ENCODE data around the gene NSFL1C. TPM values are rescaled to one million over a fixed set of nuclear protein-coding genes. Genes with fewer than 3 reads are reported as not detected.

NSFL1C gene
- total RNA-seq, 1 donor = 28.1 TPM

DNA sequence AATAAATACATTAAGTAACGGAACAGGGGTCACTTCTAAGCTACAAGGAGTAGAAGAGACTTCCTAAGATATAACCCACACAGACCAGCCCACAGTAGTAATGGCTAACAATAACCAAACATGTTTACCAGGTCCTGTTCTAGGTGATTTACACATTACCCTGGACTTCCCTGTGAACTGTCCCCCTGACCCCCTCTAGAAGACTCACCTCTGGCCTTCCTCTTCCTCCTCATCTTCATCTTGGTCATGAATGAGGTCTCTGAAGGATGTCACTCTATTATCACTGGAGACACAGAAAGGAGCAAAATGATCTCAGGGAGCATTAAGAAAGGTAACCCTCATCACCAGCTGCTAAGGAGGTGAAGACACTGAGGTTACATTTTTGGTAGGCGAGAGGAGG lies 8.7 kb downstream of the NSFL1C start:
- Histone ChIP-seq H3K4me1 (ENCODE audit: insufficient read depth, low read length) (peaks cover 6% of the 10 kb centered on the region), H3K4me3 (ENCODE audit: low read length) (no peak overlapping the region)

DNA sequence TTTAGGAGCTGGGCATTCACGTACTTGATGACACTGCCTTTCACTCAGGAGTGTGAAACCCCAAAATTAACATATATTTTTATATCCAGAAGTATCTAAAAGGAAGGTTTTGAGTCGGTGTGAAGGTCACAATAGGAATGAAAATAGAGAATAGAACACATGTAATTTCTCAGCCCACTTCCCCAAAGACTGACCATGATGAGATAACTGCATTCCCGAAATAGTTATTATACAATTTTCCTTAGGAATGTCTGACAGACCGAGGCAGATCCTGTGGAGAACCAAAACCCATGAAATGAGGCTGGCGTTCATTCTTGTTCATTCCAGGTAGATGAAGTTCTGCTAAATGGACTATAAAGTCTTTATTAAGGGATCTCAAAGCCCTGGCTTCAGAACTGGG lies 10.3 kb downstream of the NSFL1C start:
- Histone ChIP-seq H3K27me3 (ENCODE audit: insufficient read depth, low read length) (no peaks in the 10 kb centered on the region), H3K4me3 (ENCODE audit: low read length) (no peak overlapping the region), H3K9me3 (ENCODE audit: low read depth, low read length) (no peaks in the 10 kb centered on the region), H3K4me1 (ENCODE audit: insufficient read depth, low read length) (no peaks in the 10 kb centered on the region)

More for the DNA sequence above, 8.7 kb downstream of the NSFL1C start:
- Histone ChIP-seq H3K27me3 (ENCODE audit: insufficient read depth, low read length) (no peaks in the 10 kb centered on the region), H3K9me3 (ENCODE audit: low read depth, low read length) (no peaks in the 10 kb centered on the region)

DNA sequence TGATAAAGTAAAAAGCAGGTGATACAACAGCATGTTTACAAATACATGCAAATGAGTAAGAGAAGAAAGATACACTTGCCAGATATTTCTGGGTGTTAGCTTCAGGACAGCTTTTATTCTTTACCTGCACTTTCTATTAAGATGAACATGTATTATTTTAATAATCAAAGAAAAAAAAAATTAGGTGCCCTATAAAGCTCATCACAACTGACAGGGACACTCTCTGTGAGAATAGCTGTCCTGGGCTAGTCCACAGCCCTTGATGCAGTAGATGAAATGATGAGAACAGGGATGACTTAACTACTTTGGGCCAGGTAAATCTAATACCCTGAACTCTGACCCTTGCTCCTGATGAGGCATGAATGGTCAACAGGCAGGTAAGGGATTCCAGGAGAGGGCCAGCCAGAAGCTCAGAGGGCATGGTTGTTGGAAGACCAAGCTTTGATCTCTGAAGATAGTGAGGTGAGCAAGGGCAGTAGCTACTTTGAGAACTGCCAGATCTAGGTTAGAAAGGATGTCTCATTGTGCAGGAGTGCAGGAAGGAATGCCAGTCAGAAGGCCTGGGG lies 15.6 kb downstream of the NSFL1C start:
- Histone ChIP-seq H3K27me3 (ENCODE audit: insufficient read depth, low read length) (no peaks in the 10 kb centered on the region), H3K4me1 (ENCODE audit: insufficient read depth, low read length) (no peaks in the 10 kb centered on the region), H3K4me3 (ENCODE audit: low read length) (no peak overlapping the region), H3K9me3 (ENCODE audit: low read depth, low read length) (no peaks in the 10 kb centered on the region)

DNA sequence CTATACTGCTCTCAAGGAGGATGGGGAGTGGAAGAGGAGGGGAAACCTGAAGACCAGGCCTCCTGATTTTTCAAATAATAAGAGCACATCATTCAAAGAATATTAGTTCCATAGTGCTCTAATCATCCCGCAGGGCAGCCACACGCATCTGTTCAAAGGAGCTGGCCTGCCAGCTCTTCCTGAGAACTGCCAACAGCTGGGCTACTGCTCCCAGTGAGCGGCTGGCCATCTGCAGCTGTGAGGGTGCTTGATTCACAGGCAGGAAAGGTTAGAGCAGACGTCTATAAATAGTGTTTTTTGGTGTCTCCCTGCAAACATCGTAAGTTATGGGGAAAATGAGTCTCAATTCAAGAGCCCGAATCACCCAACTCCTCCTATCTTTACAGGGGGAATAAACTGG lies 17.3 kb downstream of the NSFL1C start:
- no peak overlapping the region for H3K4me3 ChIP-seq (ENCODE audit: low read length)
- H3K4me1 ChIP-seq (ENCODE audit: insufficient read depth, low read length) = no peaks in the 10 kb centered on the region
- H3K9me3 ChIP-seq (ENCODE audit: low read depth, low read length) = no peaks in the 10 kb centered on the region
- no peaks in the 10 kb centered on the region for H3K27me3 ChIP-seq (ENCODE audit: insufficient read depth, low read length)

DNA sequence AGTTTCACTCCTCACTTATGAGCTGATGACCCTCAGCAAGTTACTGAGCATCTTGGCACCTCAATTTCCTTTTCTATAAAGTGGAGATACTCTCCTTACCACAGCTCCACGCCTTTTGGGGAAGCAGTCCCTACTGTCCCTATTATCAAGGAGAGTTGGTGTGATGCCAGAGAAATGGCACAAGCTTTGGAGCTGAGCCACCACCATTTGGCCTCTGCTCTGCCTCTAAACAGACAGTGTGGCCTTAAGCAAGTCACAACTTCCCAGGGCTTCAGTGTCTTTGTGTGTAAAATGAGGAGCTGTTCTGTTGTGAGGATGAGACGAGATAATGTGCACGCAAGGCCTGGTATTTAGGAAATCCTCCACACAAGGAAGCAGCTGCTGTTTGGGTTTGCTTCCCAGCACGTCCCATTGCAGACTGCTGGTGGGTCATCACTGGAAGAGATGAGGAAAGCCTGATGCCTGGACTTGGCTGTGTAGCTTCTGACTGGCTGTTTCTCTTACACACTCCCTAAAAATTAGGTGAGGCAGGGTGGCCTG lies 18.5 kb downstream of the NSFL1C start:
- H3K4me1 ChIP-seq (ENCODE audit: insufficient read depth, low read length) = no peaks in the 10 kb centered on the region
- H3K4me3 ChIP-seq (ENCODE audit: low read length) = no peak overlapping the region
- no peaks in the 10 kb centered on the region for H3K9me3 ChIP-seq (ENCODE audit: low read depth, low read length)
- no peaks in the 10 kb centered on the region for H3K27me3 ChIP-seq (ENCODE audit: insufficient read depth, low read length)

DNA sequence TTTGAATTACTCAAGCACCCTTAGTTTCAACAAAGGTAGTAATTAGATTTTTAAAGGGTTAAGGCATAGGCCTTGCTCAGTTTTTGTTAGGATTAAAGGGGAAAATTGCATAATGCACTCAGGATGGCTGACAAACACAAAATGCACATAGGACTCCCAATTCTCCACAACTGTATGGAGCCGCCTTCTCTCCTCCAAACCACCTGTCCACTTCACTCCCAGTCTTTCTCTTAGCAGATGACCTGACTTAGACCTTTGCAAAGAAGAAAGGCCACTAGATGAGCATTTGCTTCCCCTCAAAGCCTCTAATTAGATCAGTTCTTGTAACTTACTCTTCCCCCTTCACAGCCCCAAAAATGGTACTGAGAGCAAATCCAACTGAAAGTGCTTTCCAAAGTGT lies 20.1 kb downstream of the NSFL1C start:
- Histone ChIP-seq H3K4me3 (ENCODE audit: low read length) (no peak overlapping the region), H3K9me3 (ENCODE audit: low read depth, low read length) (no peaks in the 10 kb centered on the region), H3K4me1 (ENCODE audit: insufficient read depth, low read length) (no peaks in the 10 kb centered on the region), H3K27me3 (ENCODE audit: insufficient read depth, low read length) (no peaks in the 10 kb centered on the region)

DNA sequence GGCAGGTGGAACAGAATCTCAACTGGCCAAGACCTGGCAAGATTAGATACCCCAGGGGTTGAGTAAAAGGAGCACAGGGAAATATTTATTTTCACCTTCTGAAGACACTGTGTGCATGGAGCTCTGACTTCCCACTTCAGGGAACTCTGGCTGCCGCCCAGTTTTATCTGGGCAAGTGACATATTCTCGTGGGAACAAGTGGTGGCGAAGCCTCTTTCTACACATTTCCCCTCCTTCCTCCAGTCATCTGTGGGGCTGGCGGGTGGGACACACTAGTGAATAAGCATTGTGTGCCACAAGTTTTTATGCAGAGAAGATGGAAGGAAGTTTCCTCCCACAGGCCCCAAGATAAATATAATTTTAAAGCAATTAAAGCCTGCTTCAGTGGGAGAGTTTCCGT lies 23.6 kb downstream of the NSFL1C start:
- Histone ChIP-seq H3K4me3 (ENCODE audit: low read length) (no peak overlapping the region), H3K9me3 (ENCODE audit: low read depth, low read length) (no peaks in the 10 kb centered on the region), H3K4me1 (ENCODE audit: insufficient read depth, low read length) (peaks cover 3% of the 10 kb centered on the region), H3K27me3 (ENCODE audit: insufficient read depth, low read length) (no peaks in the 10 kb centered on the region)

DNA sequence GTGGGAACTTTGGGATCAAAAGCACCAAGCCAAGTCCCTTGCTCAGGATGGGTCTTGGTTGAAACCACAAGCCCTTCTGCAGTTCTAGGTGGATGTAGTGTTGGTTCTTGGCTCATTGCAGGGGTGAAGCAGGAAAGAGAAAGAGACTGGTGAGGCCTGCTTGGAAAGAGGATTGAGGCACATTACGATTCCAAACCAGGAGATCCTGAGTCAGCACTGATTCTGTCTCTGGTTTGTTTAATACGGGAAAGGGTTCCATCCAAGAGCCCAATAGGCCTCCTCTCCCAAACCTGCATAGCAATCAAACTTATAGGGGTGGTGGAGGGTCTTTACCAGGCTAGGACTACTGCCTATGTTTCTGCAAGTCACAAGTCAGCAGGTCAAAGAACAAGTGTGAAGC lies 24.3 kb downstream of the NSFL1C start:
- Histone ChIP-seq H3K27me3 (ENCODE audit: insufficient read depth, low read length) (no peaks in the 10 kb centered on the region), H3K4me3 (ENCODE audit: low read length) (no peak overlapping the region), H3K9me3 (ENCODE audit: low read depth, low read length) (no peaks in the 10 kb centered on the region), H3K4me1 (ENCODE audit: insufficient read depth, low read length) (peaks cover 3% of the 10 kb centered on the region)

DNA sequence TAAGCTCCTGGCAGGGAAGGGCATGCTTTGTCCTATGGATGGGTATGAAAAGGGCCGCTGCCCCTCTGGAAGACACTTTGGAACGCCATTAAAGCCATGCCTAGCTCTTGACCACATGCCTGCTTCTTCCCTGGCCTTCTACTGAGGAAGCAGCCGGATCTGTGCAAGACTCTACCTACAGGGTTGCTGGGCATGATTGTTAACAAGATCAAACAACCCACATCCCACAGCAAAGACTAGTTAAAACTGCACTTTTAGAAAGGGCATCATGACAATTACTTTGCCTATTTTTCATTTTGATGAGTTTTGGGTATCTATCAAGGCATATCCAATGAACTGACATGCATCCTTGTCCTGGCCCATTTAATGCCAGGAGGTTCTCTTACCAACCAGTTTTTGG lies 25.5 kb downstream of the NSFL1C start:
- no peaks in the 10 kb centered on the region for H3K9me3 ChIP-seq (ENCODE audit: low read depth, low read length)
- no peaks in the 10 kb centered on the region for H3K27me3 ChIP-seq (ENCODE audit: insufficient read depth, low read length)
- H3K4me1 ChIP-seq (ENCODE audit: insufficient read depth, low read length) = peaks cover 3% of the 10 kb centered on the region
- H3K4me3 ChIP-seq (ENCODE audit: low read length) = no peak overlapping the region

DNA sequence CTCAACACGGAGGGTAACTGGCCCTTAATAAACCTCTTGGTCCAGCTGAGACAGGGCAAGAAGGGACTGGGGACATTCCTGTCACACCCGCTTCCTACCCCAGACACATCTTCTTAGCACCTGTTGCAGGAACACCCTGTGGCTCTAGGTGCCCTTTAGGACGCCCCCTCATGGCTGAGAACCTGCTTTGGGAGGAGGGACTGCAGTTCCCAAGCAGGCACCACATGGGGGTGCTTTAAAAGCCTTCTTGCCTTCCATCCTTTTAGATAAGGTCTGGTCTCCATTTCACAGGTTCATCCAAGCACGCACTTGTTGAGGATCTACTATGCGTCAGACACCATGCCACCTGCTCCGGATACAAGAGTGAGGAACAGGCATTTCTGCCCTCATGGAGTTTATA lies 26.6 kb downstream of the NSFL1C start:
- H3K9me3 ChIP-seq (ENCODE audit: low read depth, low read length) = no peaks in the 10 kb centered on the region
- H3K4me3 ChIP-seq (ENCODE audit: low read length) = no peak overlapping the region

DNA sequence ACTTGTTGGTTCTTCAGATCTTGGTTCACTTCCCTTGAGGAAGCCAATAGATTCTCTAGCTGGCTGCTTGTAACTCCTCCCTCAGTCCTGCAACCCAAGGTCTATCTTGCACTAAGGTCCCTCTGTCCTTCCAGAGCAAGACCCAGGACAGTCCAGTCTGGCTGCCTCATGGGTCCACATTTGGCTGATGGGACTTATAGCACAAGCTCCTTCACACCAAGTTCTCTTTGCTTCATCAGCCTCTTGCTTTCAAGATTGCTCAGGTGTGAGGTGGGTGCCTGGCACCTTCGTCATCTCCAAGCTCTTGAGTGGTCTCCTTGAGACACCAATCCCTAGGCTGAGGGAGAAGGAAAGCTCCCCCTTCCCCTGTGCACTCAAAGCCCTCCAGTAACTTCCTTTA lies 28.3 kb downstream of the NSFL1C start:
- peaks cover 23% of the 10 kb centered on the region for H3K4me1 ChIP-seq (ENCODE audit: insufficient read depth, low read length)
- H3K27me3 ChIP-seq (ENCODE audit: insufficient read depth, low read length) = no peaks in the 10 kb centered on the region
- no peaks in the 10 kb centered on the region for H3K9me3 ChIP-seq (ENCODE audit: low read depth, low read length)
- no peak overlapping the region for H3K4me3 ChIP-seq (ENCODE audit: low read length)

More for the DNA sequence above, 26.6 kb downstream of the NSFL1C start:
- H3K27me3 ChIP-seq (ENCODE audit: insufficient read depth, low read length) = no peaks in the 10 kb centered on the region
- H3K4me1 ChIP-seq (ENCODE audit: insufficient read depth, low read length) = peaks cover 7% of the 10 kb centered on the region

DNA sequence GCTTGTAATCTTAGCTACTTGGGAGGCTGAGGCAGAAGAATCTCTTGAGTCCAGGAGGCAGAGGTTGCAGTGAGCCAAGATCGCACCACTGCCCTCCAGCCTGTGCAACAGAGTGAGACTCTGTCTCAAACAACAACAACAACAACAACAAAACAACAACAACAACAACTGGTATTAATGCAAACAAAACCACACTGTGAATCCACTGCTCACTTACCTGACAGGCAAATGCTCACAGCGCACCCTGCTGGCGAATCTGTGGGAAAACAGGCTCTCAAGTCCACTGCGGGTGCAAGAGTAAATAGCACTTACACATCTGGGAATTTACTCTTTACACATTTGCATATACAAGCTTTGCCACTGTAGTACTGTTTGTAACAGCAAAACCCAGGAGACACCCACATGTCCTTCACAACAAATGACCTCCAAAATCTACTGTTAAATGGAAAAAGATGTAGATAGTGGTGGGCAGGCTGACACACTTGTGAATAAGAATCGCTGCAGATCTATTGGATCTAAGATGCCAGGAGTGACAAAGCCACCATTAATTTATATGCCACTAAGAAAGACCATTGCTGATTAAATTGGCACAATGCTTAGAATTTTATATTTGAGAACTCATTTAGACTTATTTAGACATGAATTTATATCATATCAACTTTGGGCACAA lies 29.3 kb downstream of the NSFL1C start:
- Histone ChIP-seq H3K4me3 (ENCODE audit: low read length) (no peak overlapping the region), H3K9me3 (ENCODE audit: low read depth, low read length) (no peaks in the 10 kb centered on the region), H3K27me3 (ENCODE audit: insufficient read depth, low read length) (peaks cover 2% of the 10 kb centered on the region), H3K4me1 (ENCODE audit: insufficient read depth, low read length) (peaks cover 23% of the 10 kb centered on the region)

DNA sequence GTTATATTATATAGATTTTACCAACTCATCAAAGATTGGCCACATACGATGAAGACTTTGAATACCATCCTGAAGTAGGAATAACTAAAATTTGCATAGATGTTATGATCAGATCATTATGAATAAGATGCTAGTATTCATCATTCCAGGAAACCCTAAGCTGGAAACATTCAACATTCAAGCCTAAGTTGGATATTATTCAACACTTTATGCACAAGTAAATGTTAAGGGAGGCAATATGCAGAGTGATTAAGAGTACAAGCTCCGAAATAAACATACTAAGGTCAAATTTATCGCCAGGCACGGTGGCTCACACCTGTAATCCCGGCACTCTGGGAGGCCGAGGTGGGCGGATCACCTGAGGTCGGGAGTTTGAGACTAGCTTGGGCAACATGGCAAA lies 30.4 kb downstream of the NSFL1C start:
- peaks cover 2% of the 10 kb centered on the region for H3K27me3 ChIP-seq (ENCODE audit: insufficient read depth, low read length)
- peaks cover 23% of the 10 kb centered on the region for H3K4me1 ChIP-seq (ENCODE audit: insufficient read depth, low read length)
- H3K9me3 ChIP-seq (ENCODE audit: low read depth, low read length) = no peaks in the 10 kb centered on the region
- H3K4me3 ChIP-seq (ENCODE audit: low read length) = no peak overlapping the region

DNA sequence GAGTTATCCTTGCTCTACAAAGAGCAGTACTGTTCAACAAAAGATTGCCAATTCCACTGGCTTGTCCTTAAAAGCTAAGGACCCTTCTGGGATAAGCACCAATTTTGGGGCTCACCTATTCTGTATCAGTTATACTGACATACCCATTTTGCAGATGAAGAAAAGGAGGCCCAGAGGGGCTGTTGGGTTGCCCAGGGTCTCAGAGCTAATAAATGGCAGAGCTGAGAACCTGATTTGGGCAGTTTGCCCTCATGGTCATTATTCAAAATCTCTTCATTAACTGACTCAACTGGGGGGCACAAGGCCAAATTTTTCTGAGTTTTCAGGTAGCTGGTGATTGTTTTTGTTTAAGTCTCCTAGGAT lies 31.3 kb downstream of the NSFL1C start:
- H3K9me3 ChIP-seq (ENCODE audit: low read depth, low read length) = no peaks in the 10 kb centered on the region
- peaks cover 6% of the 10 kb centered on the region for H3K27me3 ChIP-seq (ENCODE audit: insufficient read depth, low read length)
- H3K4me3 ChIP-seq (ENCODE audit: low read length) = no peak overlapping the region
- peaks cover 23% of the 10 kb centered on the region for H3K4me1 ChIP-seq (ENCODE audit: insufficient read depth, low read length)

DNA sequence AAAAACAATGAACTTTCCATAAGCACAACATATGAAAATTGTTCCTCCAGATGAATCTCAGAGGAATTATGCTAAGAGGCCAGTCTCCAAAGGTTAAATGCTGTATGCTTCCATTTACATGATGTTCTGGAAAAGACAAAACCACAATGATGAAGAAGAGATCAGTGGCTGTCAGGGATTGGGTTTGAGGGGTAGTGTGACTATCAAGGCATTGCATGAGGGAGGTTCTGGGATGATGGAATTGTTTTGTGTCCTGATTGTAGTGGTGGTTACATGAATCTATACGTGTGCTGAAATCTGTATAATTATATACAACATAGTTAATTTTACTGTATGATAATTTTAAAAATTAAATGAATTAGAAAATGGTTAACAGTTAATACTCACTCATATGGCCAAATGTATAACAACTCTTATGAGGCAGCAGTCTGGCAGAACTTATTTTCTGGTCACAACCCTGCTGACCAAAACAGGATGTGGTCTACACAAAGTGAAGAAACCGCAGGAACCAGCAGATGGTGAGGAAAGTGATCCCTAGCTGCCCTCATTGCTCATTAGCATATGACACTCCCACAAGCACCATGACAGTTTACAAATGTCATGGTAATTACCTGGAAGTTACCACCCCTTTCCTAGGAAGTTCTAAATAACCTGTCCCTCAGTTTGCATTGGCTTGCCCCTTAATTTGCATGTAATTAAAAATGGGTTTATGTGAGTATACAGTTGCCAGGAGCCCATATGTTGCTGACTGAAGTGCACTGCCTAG lies 31.9 kb downstream of the NSFL1C start:
- H3K9me3 ChIP-seq (ENCODE audit: low read depth, low read length) = no peaks in the 10 kb centered on the region
- H3K4me1 ChIP-seq (ENCODE audit: insufficient read depth, low read length) = peaks cover 23% of the 10 kb centered on the region
- no peak overlapping the region for H3K4me3 ChIP-seq (ENCODE audit: low read length)
- H3K27me3 ChIP-seq (ENCODE audit: insufficient read depth, low read length) = peaks cover 6% of the 10 kb centered on the region

Measured in mononuclear cell (primary cell).